GM06990 (cell line): ENCODE measurements around the gene ENOX1.

Source experiments
- DNase-seq: peaks from one replicate; pipeline ENCODE4 v3.0.0-alpha.2; 2011; ENCODE audit not compliant: insufficient read length; ENCODE audit errors: extremely low read depth
- H3K27me3 ChIP-seq: replicated peaks from 2 replicates; pipeline ENCODE4 v1.6.0; 2011; ENCODE audit warnings: low read length; ENCODE audit not compliant: control insufficient read depth, insufficient read depth
- H3K36me3 ChIP-seq: 2 replicates; pipeline ENCODE4 v1.5.1; 2011; ENCODE audit warnings: low read length; ENCODE audit not compliant: control insufficient read depth, insufficient read depth
- H3K4me3 ChIP-seq: replicated peaks from 2 replicates; pipeline ENCODE4 v1.5.1; 2011; ENCODE audit warnings: low read depth, mild to moderate bottlenecking, control low read depth, low read length
- CTCF ChIP-seq: IDR thresholded peaks from 2 replicates; pipeline ENCODE4 v1.5.1; 2011; ENCODE audit warnings: low read length, control low read depth, mild to moderate bottlenecking, inconsistent platforms; ENCODE audit not compliant: insufficient read depth, poor library complexity, severe bottlenecking

Gene ENOX1

GRCh38 chr13:43205416-43205815 is 581.4 kb downstream of the ENOX1 start:
- no peak for DNase-seq
- no peak for TF ChIP-seq CTCF
- no peaks in the 10 kb centered on the region for H3K27me3 ChIP-seq
- H3K36me3 ChIP-seq, result no peaks in the 10 kb centered on the region
- no peak overlapping the region for H3K4me3 ChIP-seq

DNA sequence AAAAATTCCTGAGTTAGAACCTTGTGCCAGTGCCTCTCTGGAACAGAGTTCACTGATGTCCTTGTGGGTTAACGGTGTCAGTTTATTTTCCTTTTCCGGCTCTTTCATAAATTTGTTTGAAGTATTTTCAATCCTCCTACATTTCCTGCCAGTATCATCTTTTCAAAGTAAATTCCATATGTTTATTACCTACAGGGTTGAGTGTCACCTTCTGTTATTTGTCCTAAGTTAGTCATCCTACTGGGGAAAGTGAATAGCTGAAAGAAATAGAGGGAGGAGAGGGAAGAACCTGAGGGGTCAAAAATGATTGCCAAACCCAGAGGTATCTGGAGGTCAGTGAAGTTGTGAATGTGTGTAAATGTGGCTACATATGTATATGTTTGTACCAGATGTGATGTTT is 582.2 kb downstream of the ENOX1 start:
- no peak for TF ChIP-seq CTCF
- DNase-seq, result no peak
- no peaks in the 10 kb centered on the region for H3K27me3 ChIP-seq
- no peaks in the 10 kb centered on the region for H3K36me3 ChIP-seq
- no peak overlapping the region for H3K4me3 ChIP-seq

- TF ChIP-seq CTCF, result no peak
- Histone ChIP-seq H3K4me3 (no peak overlapping the region), H3K36me3 (no peaks in the 10 kb centered on the region), H3K27me3 (no peaks in the 10 kb centered on the region)
- DNase-seq, result no peak
These were observed 583.0 kb downstream of the ENOX1 start for GRCh38 chr13:43203781-43204180.

DNA sequence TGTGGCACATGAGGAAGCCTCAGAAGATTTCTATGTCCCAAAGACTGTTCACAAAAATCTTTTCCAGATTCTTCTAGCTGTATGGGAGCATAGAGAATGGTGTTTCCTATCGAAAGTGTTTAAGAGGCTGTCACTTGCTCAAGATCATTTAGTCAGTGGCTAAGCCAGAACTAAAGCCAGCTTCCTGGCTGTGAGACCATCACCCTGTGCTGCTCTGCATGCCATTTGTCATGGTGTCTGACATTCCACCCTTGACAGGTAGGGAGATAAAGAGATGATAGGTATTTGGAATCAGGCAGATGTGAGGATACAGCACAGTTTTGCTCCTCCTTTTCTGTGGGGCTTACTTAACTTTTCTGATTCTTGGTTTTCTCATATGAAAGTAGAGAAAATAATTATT is 586.0 kb downstream of the ENOX1 start:
- Histone ChIP-seq H3K36me3 (no peaks in the 10 kb centered on the region), H3K27me3 (no peaks in the 10 kb centered on the region), H3K4me3 (no peak overlapping the region)
- no peak for TF ChIP-seq CTCF
- DNase-seq, result no peak

- Histone ChIP-seq H3K27me3 (no peaks in the 10 kb centered on the region), H3K4me3 (no peak overlapping the region), H3K36me3 (no peaks in the 10 kb centered on the region)
- DNase-seq, result no peak
- no peak for TF ChIP-seq CTCF
These were observed 586.5 kb downstream of the ENOX1 start for GRCh38 chr13:43200307-43200706.

DNA sequence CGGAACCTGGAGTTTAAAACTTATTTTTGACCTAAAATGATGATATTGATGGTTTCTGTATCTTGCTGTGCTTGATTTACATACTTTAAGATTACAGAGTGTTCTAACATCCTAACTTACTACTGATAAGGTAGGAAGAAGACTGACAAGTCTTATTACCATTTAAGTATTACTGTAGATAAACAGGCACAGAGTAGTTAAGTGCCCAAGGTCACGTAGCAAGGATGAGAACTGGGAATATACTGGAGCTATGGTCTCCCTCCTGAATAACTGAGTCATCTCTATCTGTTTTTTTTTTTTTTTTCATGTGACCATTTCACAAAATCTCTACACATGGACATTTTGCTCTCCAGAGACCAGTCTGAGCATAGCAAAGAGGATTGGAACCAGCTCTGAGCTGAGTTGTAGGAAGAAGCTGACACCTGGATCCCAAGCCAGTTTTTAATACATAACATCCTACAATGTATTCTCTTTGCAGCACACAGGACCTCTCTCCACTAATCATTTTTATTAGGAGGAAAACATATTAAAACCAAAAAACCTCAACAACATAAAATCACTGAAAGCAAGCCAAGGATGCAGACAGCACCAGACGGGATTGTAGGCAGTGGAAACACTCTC is 589.9 kb downstream of the ENOX1 start:
- Histone ChIP-seq H3K4me3 (no peak overlapping the region), H3K27me3 (no peaks in the 10 kb centered on the region; the same call in 1 of the 2 replicates), H3K36me3 (no peaks in the 10 kb centered on the region)
- TF ChIP-seq CTCF, result no peak
- DNase-seq, result no peak
